SU-DHL-6 (cell line): Measurements from ENCODE around the gene MTNR1B.

ENCODE experiments used
- CTCF ChIP-seq: fragments of 200-600 bp; sonication (generic); IDR thresholded peaks from one replicate; pipeline ENCODE4 v1.5.1; 2017; ENCODE audit warnings: antibody characterized with exemption, mild to moderate bottlenecking, low read length, moderate library complexity; ENCODE audit not compliant: insufficient read depth, poor library complexity, severe bottlenecking
- EZH2phosphoT487 ChIP-seq: fragments of 200-600 bp; sonication (generic), shearing (Covaris generic); conservative IDR thresholded peaks from 2 replicates; pipeline ENCODE4 v1.6.1; 2018; ENCODE audit warnings: mild to moderate bottlenecking, antibody characterized with exemption, low read length, moderate library complexity, mixed read lengths

- TF ChIP-seq CTCF (no peak), EZH2phosphoT487 (no peak)
These were observed 12.1 kb downstream of the MTNR1B start for GRCh38 chr11:92981508-92982043.
